ENCODE results near the gene UGT1A9. TPM values are rescaled to one million over a fixed set of nuclear protein-coding genes. Genes with fewer than 3 reads are reported as not detected.

Gene UGT1A9
- total and polyA plus RNA-seq, 10 of the 15 experiments (the other 5 are each of a cell fraction or from before 2014, with no cell fraction given): 0.07 TPM; not detected in 9

- in situ Hi-C loops (cut with MboI) (no loop called here), intact Hi-C loops (cut with micrococcal nuclease; ENCODE audit: unreplicated experiment) (no loop called here)
- Histone ChIP-seq H3K27ac (ENCODE audit: control insufficient read depth, insufficient read depth) (no peak within 1 kb of the TSS), H3K36me3 (ENCODE audit: control insufficient read depth in 2 of 2, insufficient read depth in 2 of 2, low read length in 1 of 2) (no peaks in the 10 kb centered on the region), H3K79me2 (ENCODE audit: control insufficient read depth, insufficient read depth, low read length) (no peaks in the 10 kb centered on the region), H3K4me3 (no peak within 1 kb of the TSS), H4K20me1 (ENCODE audit: control insufficient read depth, insufficient read depth) (no peaks in the 10 kb centered on the region), H2AFZ (ENCODE audit: control insufficient read depth, low read depth, low read length) (no peak within 1 kb of the TSS), H3K4me2 (ENCODE audit: control insufficient read depth, insufficient read depth) (no peak within 1 kb of the TSS), H3K27me3 (replicated peaks in 1 of 2; ENCODE audit: control insufficient read depth in 2 of 2, insufficient read depth in 2 of 2, low read length in 1 of 2) (peaks cover 0 to 3% of the 10 kb centered on the region in 2 experiments; a peak in 1 of 4 replicates), H3K9ac (ENCODE audit: control insufficient read depth, insufficient read depth, low read length) (no peak within 1 kb of the TSS), H3K9me3 (replicated peaks; ENCODE audit: control insufficient read depth, insufficient read depth, low read length) (no peaks in the 10 kb centered on the region), H3K4me1 (ENCODE audit: control insufficient read depth, insufficient read depth, low read length) (no peaks in the 10 kb centered on the region)
- no TSS peak for BruUV-seq (replicated peaks)
- no peak for FAIRE-seq
- TF ChIP-seq ZBTB4 (CRISPR knock-in tag; IDR thresholded peaks at IDR 0.05): no peak
- peak; percentile 61; the same call in 1 of the 2 replicates for TF ChIP-seq RAD51 (IDR thresholded peaks at IDR 0.05)
- TF ChIP-seq ZZZ3 (IDR thresholded peaks at IDR 0.05; ENCODE audit: control insufficient read depth, insufficient read length, low read depth): no peak
- TF ChIP-seq BCLAF1 (IDR thresholded peaks at IDR 0.05): no peak
- 28% methylated on average over 6 of the region's 6 CpGs for WGBS (ENCODE audit: insufficient coverage, insufficient replicate concordance, low lambda C conversion rate, missing lambda C conversion rate)
- no peak for DNase-seq (ENCODE audit: low read depth, low spot score)
- ChIA-PET CTCF (no interaction called here), RAD21 (ENCODE audit: unreplicated experiment) (interaction anchor here (1.1 kb wide), 1 partner anchor 406 kb away, joined by 3 read pairs; no protein-coding TSS in a partner anchor), POLR2A (no interaction called here), SMC1A (ENCODE audit: uncharacterized antibody, unreplicated experiment) (no interaction called here)
- no peak for ATAC-seq
Measured at GRCh38 chr2:233760043-233760442, 88.3 kb downstream of the UGT1A9 start, which contains the start of gene UGT1A1. UGT1A1 (plus strand) TSS chr2:233760270; CDS start chr2:233760288, 18 bp downstream.
